ENCODE results near the gene CCDC40. TPM values are rescaled to one million over a fixed set of nuclear protein-coding genes. Genes with fewer than 3 reads are reported as not detected.

Gene CCDC40
- total RNA-seq, 1 experiment from 2014 or later = 14.2 TPM

DNA sequence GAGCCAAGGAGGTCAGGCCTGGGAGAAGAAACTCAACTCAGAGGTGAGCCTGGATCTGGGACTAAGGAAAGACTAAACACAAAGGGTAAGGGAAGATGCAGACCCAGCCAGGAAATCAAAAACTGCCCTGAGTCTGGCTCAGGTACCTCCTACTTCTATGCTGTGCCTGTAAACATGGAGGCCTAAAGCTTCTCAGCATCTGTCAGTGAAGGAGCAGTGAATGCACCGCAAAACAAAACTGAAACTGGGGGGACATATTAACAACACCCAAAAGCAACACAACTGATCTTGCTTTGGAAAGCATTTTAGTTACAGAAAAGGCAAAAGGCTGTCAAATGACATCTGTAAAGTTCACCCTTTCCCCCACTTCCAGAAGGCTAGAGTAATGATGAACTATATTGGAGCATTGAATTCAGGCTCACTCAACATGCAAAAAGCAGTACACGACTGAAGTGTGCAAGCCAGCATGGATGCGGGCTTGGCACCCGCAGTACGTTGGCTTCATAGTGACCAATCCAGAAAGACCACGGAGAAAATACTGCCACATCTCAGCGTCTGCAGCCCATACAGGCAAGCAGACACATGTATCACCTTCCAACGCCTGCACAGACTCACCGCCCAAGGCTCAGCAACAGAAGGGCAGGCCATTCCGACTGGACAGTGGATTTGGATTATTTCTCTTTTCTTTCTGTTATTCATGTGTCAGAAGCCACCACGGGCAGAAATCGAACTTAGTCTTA, 4.6 kb upstream of the CCDC40 start:
- H3K9me2 ChIP-seq (ENCODE audit: insufficient read depth) = no peaks in the 10 kb centered on the region
- H3K36me3 ChIP-seq (ENCODE audit: low read depth) = no peaks in the 10 kb centered on the region
- H3K4me3 ChIP-seq = no peak overlapping the region
- no peak overlapping the region for H3K4me2 ChIP-seq
- ChIA-PET CTCF (interaction anchor here (0.6 kb wide), 1 partner anchor 235 kb away, joined by 6 read pairs; no protein-coding TSS in a partner anchor), POLR2A (ENCODE audit: unreplicated experiment) (interaction anchor here (0.5 kb wide), 1 partner anchor 258 kb away, joined by 4 read pairs; no protein-coding TSS in a partner anchor)
- no peak for DNase-seq
- H3K27ac ChIP-seq = no peak overlapping the region
- no TSS peak for BruUV-seq (replicated peaks)
- H2AFZ ChIP-seq = no peak overlapping the region
- H4K20me1 ChIP-seq (ENCODE audit: insufficient read depth) = peaks cover 4% of the 10 kb centered on the region; the same call in 1 of the 2 replicates
- H3K4me1 ChIP-seq (replicated peaks; ENCODE audit: insufficient read depth) = peaks cover 21% of the 10 kb centered on the region
- no peaks in the 10 kb centered on the region; the same call in 1 of the 2 replicates for H3K79me2 ChIP-seq (ENCODE audit: low read depth)
- TF ChIP-seq EZH2 (IDR thresholded peaks at IDR 0.05; ENCODE audit: low read depth) = no peak
- no peak for TF ChIP-seq CTCF (conservative IDR thresholded peaks at IDR 0.05)
- no peaks in the 10 kb centered on the region for H3K9me3 ChIP-seq (ENCODE audit: insufficient read depth, low read depth)
- intact Hi-C loops (cut with micrococcal nuclease; ENCODE audit: unreplicated experiment) = loop anchor here (2.0 kb wide), 1 partner anchor 23 kb away; no protein-coding TSS in a partner anchor
- H3F3A ChIP-seq (ENCODE audit: insufficient read depth, low read depth) = 0 out of 2 replicates have a peak, but pooled peaks cover 3% of the 10 kb centered on the region
- H3K27me3 ChIP-seq (ENCODE audit: insufficient read depth, low read depth) = no peaks in the 10 kb centered on the region

- intact Hi-C loops (cut with micrococcal nuclease; ENCODE audit: unreplicated experiment) = no loop called here
- 0 out of 2 replicates have a peak, but pooled peaks cover 3% of the 10 kb centered on the region for H3F3A ChIP-seq (ENCODE audit: insufficient read depth, low read depth)
- no peak overlapping the region for H2AFZ ChIP-seq
- no peaks in the 10 kb centered on the region; the same call in 1 of the 2 replicates for H3K79me2 ChIP-seq (ENCODE audit: low read depth)
- BruUV-seq (replicated peaks) = no TSS peak
- no peak overlapping the region for H3K27ac ChIP-seq
- CTCF ChIA-PET = interaction anchor here (0.6 kb wide), 1 partner anchor 235 kb away, joined by 6 read pairs; no protein-coding TSS in a partner anchor
- no peaks in the 10 kb centered on the region for H3K36me3 ChIP-seq (ENCODE audit: low read depth)
- DNase-seq = no peak
- TF ChIP-seq CTCF (conservative IDR thresholded peaks at IDR 0.05) (no peak), EZH2 (IDR thresholded peaks at IDR 0.05; ENCODE audit: low read depth) (no peak)
- H3K9me2 ChIP-seq (ENCODE audit: insufficient read depth) = no peaks in the 10 kb centered on the region
- peaks cover 4% of the 10 kb centered on the region; the same call in 1 of the 2 replicates for H4K20me1 ChIP-seq (ENCODE audit: insufficient read depth)
- no peak overlapping the region for H3K4me3 ChIP-seq
- H3K4me2 ChIP-seq = no peak overlapping the region
- no peaks in the 10 kb centered on the region for H3K27me3 ChIP-seq (ENCODE audit: insufficient read depth, low read depth)
- POLR2A ChIA-PET (ENCODE audit: unreplicated experiment) = no interaction called here
- H3K4me1 ChIP-seq (replicated peaks; ENCODE audit: insufficient read depth) = peaks cover 21% of the 10 kb centered on the region
- no peaks in the 10 kb centered on the region for H3K9me3 ChIP-seq (ENCODE audit: insufficient read depth, low read depth)
Measured at GRCh38 chr17:80032614-80033171, 3.7 kb upstream of the CCDC40 start.

GRCh38 chr17:80033840-80034239, 2.6 kb upstream of the CCDC40 start:
- no TSS peak for BruUV-seq (replicated peaks)
- Histone ChIP-seq H3K27ac (no peak overlapping the region), H3K4me2 (no peak overlapping the region), H3K27me3 (ENCODE audit: insufficient read depth, low read depth) (no peaks in the 10 kb centered on the region), H3K36me3 (ENCODE audit: low read depth) (no peaks in the 10 kb centered on the region), H3K9me3 (ENCODE audit: insufficient read depth, low read depth) (no peaks in the 10 kb centered on the region), H4K20me1 (ENCODE audit: insufficient read depth) (peaks cover 3% of the 10 kb centered on the region; the same call in 1 of the 2 replicates), H3K79me2 (ENCODE audit: low read depth) (no peaks in the 10 kb centered on the region; the same call in 1 of the 2 replicates), H3K4me3 (no peak overlapping the region), H3K4me1 (replicated peaks; ENCODE audit: insufficient read depth) (peaks cover 20% of the 10 kb centered on the region), H3K9me2 (ENCODE audit: insufficient read depth) (no peaks in the 10 kb centered on the region), H2AFZ (no peak overlapping the region), H3F3A (ENCODE audit: insufficient read depth, low read depth) (0 out of 2 replicates have a peak, but pooled peaks cover 3% of the 10 kb centered on the region)
- POLR2A ChIA-PET (ENCODE audit: unreplicated experiment) = no interaction called here
- no peak for DNase-seq
- CTCF ChIA-PET = interaction anchor here (0.7 kb wide), 1 partner anchor 73 kb away, joined by 4 read pairs; no protein-coding TSS in a partner anchor
- TF ChIP-seq EZH2 (IDR thresholded peaks at IDR 0.05; ENCODE audit: low read depth) (no peak), CTCF (conservative IDR thresholded peaks at IDR 0.05) (no peak)
- intact Hi-C loops (cut with micrococcal nuclease; ENCODE audit: unreplicated experiment) = no loop called here
